ENCODE results near the gene RIPOR3. TPM values are rescaled to one million over a fixed set of nuclear protein-coding genes. Genes with fewer than 3 reads are reported as not detected.

Gene RIPOR3
- polyA plus RNA-seq, 1 donor: 9.3 TPM

- H3K27ac ChIP-seq (ENCODE audit: low read length): no peak overlapping the region
- DNase-seq: peak in 1 of 2 donors; percentile 23
- H3K4me1 ChIP-seq (ENCODE audit: control insufficient read depth, insufficient read depth, low read length): peaks cover 29% of the 10 kb centered on the region
- no peaks in the 10 kb centered on the region for H3K27me3 ChIP-seq (ENCODE audit: control insufficient read depth, insufficient read depth, low read length)
- no peaks in the 10 kb centered on the region for H3K9me3 ChIP-seq (ENCODE audit: control insufficient read depth, low read depth, low read length)
- H3K4me3 ChIP-seq (ENCODE audit: low read length): no peak overlapping the region
- no CpG with 5 or more reads among the region's 12 CpGs for WGBS (ENCODE audit: insufficient coverage, low lambda C conversion rate)
- no peaks in the 10 kb centered on the region for H3K36me3 ChIP-seq (ENCODE audit: control insufficient read depth, insufficient read depth, low read length)
Measured at GRCh38 chr20:50670126-50670862, 21.0 kb downstream of the RIPOR3 start.

GRCh38 chr20:50668798-50669197 lies 22.5 kb downstream of the RIPOR3 start:
- WGBS (ENCODE audit: insufficient coverage, low lambda C conversion rate): no CpG with 5 or more reads among the region's 4 CpGs
- DNase-seq: no peak
- peaks cover 21% of the 10 kb centered on the region for H3K4me1 ChIP-seq (ENCODE audit: control insufficient read depth, insufficient read depth, low read length)
- H3K27me3 ChIP-seq (ENCODE audit: control insufficient read depth, insufficient read depth, low read length): no peaks in the 10 kb centered on the region
- no peaks in the 10 kb centered on the region for H3K9me3 ChIP-seq (ENCODE audit: control insufficient read depth, low read depth, low read length)
- no peak overlapping the region for H3K27ac ChIP-seq (ENCODE audit: low read length)
- no peaks in the 10 kb centered on the region for H3K36me3 ChIP-seq (ENCODE audit: control insufficient read depth, insufficient read depth, low read length)
- no peak overlapping the region for H3K4me3 ChIP-seq (ENCODE audit: low read length)

- no peaks in the 10 kb centered on the region for H3K27me3 ChIP-seq (ENCODE audit: control insufficient read depth, insufficient read depth, low read length)
- peaks cover 20% of the 10 kb centered on the region for H3K4me1 ChIP-seq (ENCODE audit: control insufficient read depth, insufficient read depth, low read length)
- no peak for DNase-seq
- no peaks in the 10 kb centered on the region for H3K9me3 ChIP-seq (ENCODE audit: control insufficient read depth, low read depth, low read length)
- no peak overlapping the region for H3K4me3 ChIP-seq (ENCODE audit: low read length)
- no peak overlapping the region for H3K27ac ChIP-seq (ENCODE audit: low read length)
- WGBS (ENCODE audit: insufficient coverage, low lambda C conversion rate): no CpG with 5 or more reads among the region's 6 CpGs
- H3K36me3 ChIP-seq (ENCODE audit: control insufficient read depth, insufficient read depth, low read length): no peaks in the 10 kb centered on the region
Measured at GRCh38 chr20:50668326-50668725, 23.0 kb downstream of the RIPOR3 start.

GRCh38 chr20:50666709-50667298 lies 24.5 kb downstream of the RIPOR3 start:
- H3K4me3 ChIP-seq (ENCODE audit: low read length): no peak overlapping the region
- H3K27me3 ChIP-seq (ENCODE audit: control insufficient read depth, insufficient read depth, low read length): no peaks in the 10 kb centered on the region
- no peak overlapping the region for H3K27ac ChIP-seq (ENCODE audit: low read length)
- peaks cover 22% of the 10 kb centered on the region for H3K4me1 ChIP-seq (ENCODE audit: control insufficient read depth, insufficient read depth, low read length)
- peak in 1 of 2 donors; percentile 34 for DNase-seq
- no CpG with 5 or more reads among the region's 9 CpGs for WGBS (ENCODE audit: insufficient coverage, low lambda C conversion rate)
- no peaks in the 10 kb centered on the region for H3K9me3 ChIP-seq (ENCODE audit: control insufficient read depth, low read depth, low read length)
- H3K36me3 ChIP-seq (ENCODE audit: control insufficient read depth, insufficient read depth, low read length): no peaks in the 10 kb centered on the region

DNA sequence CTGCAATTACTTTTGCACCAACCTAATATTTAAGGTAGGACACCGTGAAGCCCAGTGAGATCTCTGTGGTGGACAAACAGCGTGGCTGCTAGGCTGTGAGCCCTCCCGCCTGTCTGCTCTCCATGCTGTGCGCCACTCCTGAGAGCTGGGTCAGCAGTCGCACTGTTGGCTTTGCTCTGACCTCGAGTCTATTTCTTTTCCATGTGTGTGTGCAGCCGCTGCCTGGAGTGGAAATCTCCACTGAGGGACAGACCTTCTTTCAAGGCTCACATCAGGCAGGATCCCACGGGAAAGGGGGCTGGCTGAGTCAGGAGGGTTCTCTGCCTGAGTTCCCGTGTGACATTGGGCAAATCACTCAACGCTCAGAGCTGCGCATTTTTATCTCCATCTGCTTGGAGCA lies 27.1 kb downstream of the RIPOR3 start:
- Histone ChIP-seq H3K27me3 (ENCODE audit: control insufficient read depth, insufficient read depth, low read length) (no peaks in the 10 kb centered on the region), H3K4me3 (ENCODE audit: low read length) (no peak overlapping the region), H3K36me3 (ENCODE audit: control insufficient read depth, insufficient read depth, low read length) (no peaks in the 10 kb centered on the region), H3K4me1 (ENCODE audit: control insufficient read depth, insufficient read depth, low read length) (peaks cover 31% of the 10 kb centered on the region), H3K27ac (ENCODE audit: low read length) (no peak overlapping the region), H3K9me3 (ENCODE audit: control insufficient read depth, low read depth, low read length) (no peaks in the 10 kb centered on the region)
- no CpG with 5 or more reads among the region's 11 CpGs for WGBS (ENCODE audit: insufficient coverage, low lambda C conversion rate)
- no peak for DNase-seq

GRCh38 chr20:50663095-50663821 lies 28.1 kb downstream of the RIPOR3 start:
- 100% methylated on average over 1 of the region's 10 CpGs for WGBS (ENCODE audit: insufficient coverage, low lambda C conversion rate)
- H3K9me3 ChIP-seq (ENCODE audit: control insufficient read depth, low read depth, low read length): no peaks in the 10 kb centered on the region
- DNase-seq: peak; percentile 81 to 87
- peaks cover 34% of the 10 kb centered on the region for H3K4me1 ChIP-seq (ENCODE audit: control insufficient read depth, insufficient read depth, low read length)
- H3K27me3 ChIP-seq (ENCODE audit: control insufficient read depth, insufficient read depth, low read length): no peaks in the 10 kb centered on the region
- no peaks in the 10 kb centered on the region for H3K36me3 ChIP-seq (ENCODE audit: control insufficient read depth, insufficient read depth, low read length)
- H3K4me3 ChIP-seq (ENCODE audit: low read length): no peak overlapping the region
- H3K27ac ChIP-seq (ENCODE audit: low read length): peak overlapping the region; percentile 70

- DNase-seq: no peak
- Histone ChIP-seq H3K27me3 (ENCODE audit: control insufficient read depth, insufficient read depth, low read length) (no peaks in the 10 kb centered on the region), H3K4me3 (ENCODE audit: low read length) (no peak overlapping the region), H3K36me3 (ENCODE audit: control insufficient read depth, insufficient read depth, low read length) (no peaks in the 10 kb centered on the region), H3K4me1 (ENCODE audit: control insufficient read depth, insufficient read depth, low read length) (peaks cover 25% of the 10 kb centered on the region), H3K27ac (ENCODE audit: low read length) (no peak overlapping the region), H3K9me3 (ENCODE audit: control insufficient read depth, low read depth, low read length) (no peaks in the 10 kb centered on the region)
- 100% methylated on average over 2 of the region's 6 CpGs for WGBS (ENCODE audit: insufficient coverage, low lambda C conversion rate)
Measured at GRCh38 chr20:50659975-50660670, 31.2 kb downstream of the RIPOR3 start.

DNA sequence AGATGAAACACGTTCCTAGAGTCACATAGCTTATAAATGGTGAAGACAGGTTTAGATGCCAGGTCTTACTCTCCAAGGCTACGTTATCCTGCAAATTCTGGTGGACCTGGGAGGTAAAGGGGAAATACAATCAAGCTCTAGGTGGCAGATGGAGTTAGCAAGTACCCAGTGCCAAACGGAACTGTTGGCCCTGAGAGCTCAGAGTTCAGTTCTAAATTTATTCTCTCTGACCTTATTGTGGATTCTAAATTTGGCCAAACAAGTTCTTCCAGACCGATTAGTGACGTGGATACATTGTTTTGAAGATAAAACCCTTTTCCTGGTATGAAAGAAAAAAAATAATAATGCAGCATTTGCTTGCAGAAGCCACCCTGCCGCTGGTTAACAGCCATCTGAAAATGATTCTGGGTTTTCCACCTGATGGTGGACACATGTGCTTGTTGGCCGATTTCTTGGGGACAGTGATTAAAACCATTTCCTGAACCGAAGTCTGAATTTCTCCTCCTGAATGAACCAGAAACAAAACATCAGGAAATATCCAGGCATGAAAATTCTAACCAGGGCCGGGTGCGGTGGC lies 32.5 kb downstream of the RIPOR3 start:
- Histone ChIP-seq H3K9me3 (ENCODE audit: control insufficient read depth, low read depth, low read length) (no peaks in the 10 kb centered on the region), H3K4me1 (ENCODE audit: control insufficient read depth, insufficient read depth, low read length) (peaks cover 29% of the 10 kb centered on the region), H3K36me3 (ENCODE audit: control insufficient read depth, insufficient read depth, low read length) (no peaks in the 10 kb centered on the region), H3K27me3 (ENCODE audit: control insufficient read depth, insufficient read depth, low read length) (no peaks in the 10 kb centered on the region), H3K27ac (ENCODE audit: low read length) (no peak overlapping the region), H3K4me3 (ENCODE audit: low read length) (no peak overlapping the region)
- 100% methylated on average over 1 of the region's 10 CpGs for WGBS (ENCODE audit: insufficient coverage, low lambda C conversion rate)
- DNase-seq: no peak

DNA sequence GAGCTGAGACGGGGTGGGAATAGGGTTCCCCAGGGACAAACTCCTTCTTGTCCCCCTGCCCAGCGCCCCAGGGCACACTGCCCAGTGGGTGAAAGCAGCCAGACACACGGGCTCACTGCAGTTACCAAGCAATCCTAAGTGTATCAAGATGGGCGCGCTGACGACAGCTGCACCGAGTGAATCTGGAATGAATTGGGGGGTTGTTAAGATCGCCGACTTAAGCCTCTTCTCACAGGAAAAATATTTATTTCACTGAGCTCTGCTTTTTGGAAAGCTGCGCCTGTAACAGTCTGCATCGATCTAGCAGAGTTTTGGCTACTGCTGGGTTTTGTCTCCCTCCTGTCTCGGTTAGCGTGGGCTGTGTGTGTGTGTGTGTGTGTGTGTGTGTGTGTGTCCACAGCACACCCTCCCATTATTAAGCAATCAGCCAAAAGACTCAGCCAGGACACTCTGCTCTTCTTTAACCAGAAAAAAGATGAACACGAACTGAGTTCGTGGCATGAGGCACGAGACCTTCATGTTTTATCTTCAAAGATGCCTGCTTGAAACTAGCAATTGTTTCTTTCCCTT lies 35.9 kb downstream of the RIPOR3 start:
- H3K27ac ChIP-seq (ENCODE audit: low read length): peak overlapping the region; percentile 87
- DNase-seq: peak; percentile 58 to 71
- no peaks in the 10 kb centered on the region for H3K27me3 ChIP-seq (ENCODE audit: control insufficient read depth, insufficient read depth, low read length)
- WGBS (ENCODE audit: insufficient coverage, low lambda C conversion rate): 34% methylated on average over 3 of the region's 16 CpGs
- H3K9me3 ChIP-seq (ENCODE audit: control insufficient read depth, low read depth, low read length): no peaks in the 10 kb centered on the region
- no peak overlapping the region for H3K4me3 ChIP-seq (ENCODE audit: low read length)
- no peaks in the 10 kb centered on the region for H3K36me3 ChIP-seq (ENCODE audit: control insufficient read depth, insufficient read depth, low read length)
- H3K4me1 ChIP-seq (ENCODE audit: control insufficient read depth, insufficient read depth, low read length): peaks cover 9% of the 10 kb centered on the region

- DNase-seq: no peak
- no CpG with 5 or more reads among the region's 6 CpGs for WGBS (ENCODE audit: insufficient coverage, low lambda C conversion rate)
- peak overlapping the region; percentile 87 for H3K27ac ChIP-seq (ENCODE audit: low read length)
- no peaks in the 10 kb centered on the region for H3K27me3 ChIP-seq (ENCODE audit: control insufficient read depth, insufficient read depth, low read length)
- H3K36me3 ChIP-seq (ENCODE audit: control insufficient read depth, insufficient read depth, low read length): no peaks in the 10 kb centered on the region
- no peak overlapping the region for H3K4me3 ChIP-seq (ENCODE audit: low read length)
- no peaks in the 10 kb centered on the region for H3K9me3 ChIP-seq (ENCODE audit: control insufficient read depth, low read depth, low read length)
- H3K4me1 ChIP-seq (ENCODE audit: control insufficient read depth, insufficient read depth, low read length): peaks cover 6% of the 10 kb centered on the region
Measured at GRCh38 chr20:50654904-50655303, 36.4 kb downstream of the RIPOR3 start.

Measured in large intestine (tissue), 3 donors.